NCI-H146 treated with DMSO at 0.1 percent for 48 hours (cell line): Measurements from ENCODE around the gene ADAM12.
A peak's percentile ranks its signal among the peaks of the same experiment; 100 is the strongest.

Experiments
- DNase-seq: peaks from one replicate; lab custom pipeline; 2025; ENCODE audit not compliant: unreplicated experiment; lab: John Stamatoyannopoulos, UW

Gene ADAM12

GRCh38 chr10:126324826-126325225, 63.5 kb downstream of the ADAM12 start:
- DNase-seq, result no peak

- no peak for DNase-seq
Measured at GRCh38 chr10:126321440-126321839, 66.8 kb downstream of the ADAM12 start.

- no peak for DNase-seq
Measured at GRCh38 chr10:126317751-126318150, 70.5 kb downstream of the ADAM12 start.

- no peak for DNase-seq
Measured at GRCh38 chr10:126315494-126316177, 72.6 kb downstream of the ADAM12 start.

GRCh38 chr10:126314863-126315493, 73.3 kb downstream of the ADAM12 start:
- no peak for DNase-seq

- no peak for DNase-seq
Measured at GRCh38 chr10:126312167-126312566, 76.1 kb downstream of the ADAM12 start.

GRCh38 chr10:126309228-126309883, 78.9 kb downstream of the ADAM12 start:
- no peak for DNase-seq

GRCh38 chr10:126302826-126303665, 85.2 kb downstream of the ADAM12 start:
- peak; percentile 3 for DNase-seq

- no peak for DNase-seq
Measured at GRCh38 chr10:126302476-126302756, 85.9 kb downstream of the ADAM12 start.

- DNase-seq, result no peak
Measured at GRCh38 chr10:126301701-126302475, 86.4 kb downstream of the ADAM12 start.

- DNase-seq, result no peak
Measured at GRCh38 chr10:126294451-126294850, 93.8 kb downstream of the ADAM12 start.

GRCh38 chr10:126290232-126290631, 98.0 kb downstream of the ADAM12 start:
- DNase-seq, result peak; percentile 9

GRCh38 chr10:126288547-126289493, 99.5 kb downstream of the ADAM12 start:
- DNase-seq, result no peak

GRCh38 chr10:126286256-126286780, 102.0 kb downstream of the ADAM12 start:
- DNase-seq, result no peak

- no peak for DNase-seq
Measured at GRCh38 chr10:126283307-126283706, 105.0 kb downstream of the ADAM12 start.

- DNase-seq, result no peak
Measured at GRCh38 chr10:126278851-126279250, 109.4 kb downstream of the ADAM12 start.

GRCh38 chr10:126277181-126277580, 111.1 kb downstream of the ADAM12 start:
- peak; percentile 74 for DNase-seq

GRCh38 chr10:126272526-126272925, 115.8 kb downstream of the ADAM12 start:
- peak; percentile 78 for DNase-seq

GRCh38 chr10:126270111-126270510, 118.2 kb downstream of the ADAM12 start:
- no peak for DNase-seq
